ENCODE data around the gene SLC4A8.
"Not testable (repeated sequence)": the region's sequence is repeated elsewhere in the genome, so short reads cannot be mapped to it uniquely, and the experiment has no call there.

The SLC4A8 gene

DNA sequence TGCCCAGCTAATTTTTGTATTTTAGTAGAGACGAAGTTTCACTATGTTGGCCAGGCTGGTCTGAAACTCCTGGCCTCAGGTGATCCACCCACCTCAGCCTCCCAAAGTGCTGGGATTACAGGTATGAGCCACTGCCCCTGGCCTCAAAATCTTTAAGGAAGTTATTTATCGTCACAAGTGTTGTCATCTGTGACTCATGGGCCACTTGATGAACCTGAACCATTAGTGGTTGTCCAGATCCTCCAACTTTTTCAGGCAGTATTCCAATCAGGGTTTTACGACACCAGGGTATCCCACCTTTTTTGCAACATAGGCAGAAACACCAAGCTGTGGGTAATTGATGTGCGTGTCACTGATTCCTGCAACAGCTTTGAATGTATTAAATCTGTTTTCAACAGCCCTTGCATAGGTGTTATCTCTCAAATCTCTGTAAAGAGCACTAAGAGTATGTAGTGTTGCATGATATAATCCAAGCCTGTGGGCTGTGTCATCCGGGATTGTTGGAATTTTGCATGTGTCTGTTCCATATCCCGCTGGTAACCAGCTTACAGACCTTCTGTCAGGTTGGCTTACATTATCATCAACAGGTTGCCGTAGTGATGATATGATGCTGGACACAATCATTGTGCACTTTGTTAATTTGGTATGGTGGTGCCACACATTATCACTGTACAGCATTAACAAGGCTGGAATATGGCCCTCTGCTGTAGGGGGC, 87.1 kb downstream of the SLC4A8 start:
- Histone ChIP-seq H3K9me3 (ENCODE audit: control insufficient read depth, low read length) (no peaks in the 10 kb centered on the region), H2AFZ (ENCODE audit: low read depth, low read length) (no peak overlapping the region)
- no peak for DNase-seq

DNA sequence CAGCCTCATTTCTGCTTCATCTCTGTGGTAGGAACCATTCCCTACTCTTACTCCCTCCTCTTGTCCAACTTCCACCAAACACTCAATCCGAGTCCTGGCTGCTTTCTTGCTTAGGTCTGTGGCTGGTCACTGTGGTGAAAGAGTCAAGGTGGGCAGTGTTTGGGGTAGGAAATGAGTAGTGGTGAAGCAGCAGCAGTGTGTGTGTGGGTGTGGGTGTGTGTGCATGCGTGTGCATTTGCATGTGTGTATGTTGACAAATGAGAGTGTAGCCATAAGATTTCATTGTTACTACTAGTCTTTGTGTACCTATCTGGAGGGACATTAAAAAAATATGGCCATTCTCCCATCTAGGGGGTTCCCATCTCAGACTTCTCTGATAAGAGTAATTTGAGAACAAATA, 87.8 kb downstream of the SLC4A8 start:
- no peak overlapping the region for H2BK5ac ChIP-seq (ENCODE audit: low read depth, low read length, poor library complexity, severe bottlenecking)
- H3K14ac ChIP-seq (ENCODE audit: low read length in 2 of 2), result no peak overlapping the region
- H4K8ac ChIP-seq (ENCODE audit: low read length), result no peak overlapping the region
- no peak overlapping the region for H4K91ac ChIP-seq (ENCODE audit: low read length)
- H3K9ac ChIP-seq (ENCODE audit: low read length), result no peak overlapping the region
- H2BK120ac ChIP-seq (ENCODE audit: low read depth, low read length), result no peak overlapping the region
- no peak overlapping the region for H2BK12ac ChIP-seq (ENCODE audit: low read length in 2 of 2)
- H3K4me3 ChIP-seq (ENCODE audit: insufficient read depth in 1 of 2, low read depth in 1 of 2, low read length in 2 of 2), result no peak overlapping the region
- H2AK5ac ChIP-seq (ENCODE audit: low read length, severe bottlenecking), result no peak overlapping the region
- H3K27ac ChIP-seq (ENCODE audit: low read length, poor library complexity, severe bottlenecking), result no peak overlapping the region
- no peak overlapping the region for H2BK15ac ChIP-seq (ENCODE audit: low read depth, poor library complexity, severe bottlenecking)
- no peak overlapping the region for H3K23ac ChIP-seq (ENCODE audit: low read length in 2 of 2)
- WGBS, result 100% methylated on average over 1 of the region's 2 CpGs
- no peak overlapping the region for H3K4me2 ChIP-seq (ENCODE audit: low read length, poor library complexity, severe bottlenecking)
- no peaks in the 10 kb centered on the region for H3K36me3 ChIP-seq (ENCODE audit: control insufficient read depth in 1 of 2, insufficient read depth in 2 of 2, low read depth in 1 of 2, low read length in 2 of 2)
- DNase-seq, result no peak
- no peak overlapping the region for H2AFZ ChIP-seq (ENCODE audit: low read depth, low read length)
- H3K18ac ChIP-seq (ENCODE audit: low read depth in 1 of 2, low read length in 2 of 2), result no peak overlapping the region
- H3K4me1 ChIP-seq (ENCODE audit: control insufficient read depth, insufficient read depth, low read depth, low read length), result no peaks in the 10 kb centered on the region
- H3K79me1 ChIP-seq (replicated peaks; ENCODE audit: low read length, poor library complexity, severe bottlenecking), result no peaks in the 10 kb centered on the region
- H3K9me3 ChIP-seq (ENCODE audit: control insufficient read depth, low read length), result no peaks in the 10 kb centered on the region
- H3K4ac ChIP-seq (ENCODE audit: low read depth in 1 of 2, low read length in 2 of 2), result no peak overlapping the region
- H3K27me3 ChIP-seq (ENCODE audit: control insufficient read depth in 1 of 2, insufficient read depth in 1 of 2, low read length in 2 of 2), result peaks cover 17 to 56% of the 10 kb centered on the region in 2 experiments

More for the DNA sequence above, 87.1 kb downstream of the SLC4A8 start:
- no peaks in the 10 kb centered on the region for H3K79me1 ChIP-seq (replicated peaks; ENCODE audit: low read length, poor library complexity, severe bottlenecking)
- no peak overlapping the region for H3K4ac ChIP-seq (ENCODE audit: low read depth in 1 of 2, low read length in 2 of 2)
- WGBS, result 98% methylated on average over 7 of the region's 7 CpGs
- no peak overlapping the region for H2BK15ac ChIP-seq (ENCODE audit: low read depth, poor library complexity, severe bottlenecking)
- H2AK5ac ChIP-seq (ENCODE audit: low read length, severe bottlenecking), result no peak overlapping the region
- no peak overlapping the region for H3K27ac ChIP-seq (ENCODE audit: low read length, poor library complexity, severe bottlenecking)
- no peak overlapping the region for H2BK5ac ChIP-seq (ENCODE audit: low read depth, low read length, poor library complexity, severe bottlenecking)
- H3K4me2 ChIP-seq (ENCODE audit: low read length, poor library complexity, severe bottlenecking), result no peak overlapping the region
- H3K36me3 ChIP-seq (ENCODE audit: control insufficient read depth in 1 of 2, insufficient read depth in 2 of 2, low read depth in 1 of 2, low read length in 2 of 2), result no peaks in the 10 kb centered on the region
- no peak overlapping the region for H3K18ac ChIP-seq (ENCODE audit: low read depth in 1 of 2, low read length in 2 of 2)
- H3K4me3 ChIP-seq (ENCODE audit: insufficient read depth in 1 of 2, low read depth in 1 of 2, low read length in 2 of 2), result no peak overlapping the region
- H3K4me1 ChIP-seq (ENCODE audit: control insufficient read depth, insufficient read depth, low read depth, low read length), result no peaks in the 10 kb centered on the region
- H3K9ac ChIP-seq (ENCODE audit: low read length), result no peak overlapping the region
- no peak overlapping the region for H4K91ac ChIP-seq (ENCODE audit: low read length)
- peaks cover 11 to 50% of the 10 kb centered on the region in 2 experiments for H3K27me3 ChIP-seq (ENCODE audit: control insufficient read depth in 1 of 2, insufficient read depth in 1 of 2, low read length in 2 of 2)
- H2BK120ac ChIP-seq (ENCODE audit: low read depth, low read length), result no peak overlapping the region
- no peak overlapping the region for H3K23ac ChIP-seq (ENCODE audit: low read length in 2 of 2)
- no peak overlapping the region for H4K8ac ChIP-seq (ENCODE audit: low read length)
- H2BK12ac ChIP-seq (ENCODE audit: low read length in 2 of 2), result no peak overlapping the region
- H3K14ac ChIP-seq (ENCODE audit: low read length in 2 of 2), result no peak overlapping the region

DNA sequence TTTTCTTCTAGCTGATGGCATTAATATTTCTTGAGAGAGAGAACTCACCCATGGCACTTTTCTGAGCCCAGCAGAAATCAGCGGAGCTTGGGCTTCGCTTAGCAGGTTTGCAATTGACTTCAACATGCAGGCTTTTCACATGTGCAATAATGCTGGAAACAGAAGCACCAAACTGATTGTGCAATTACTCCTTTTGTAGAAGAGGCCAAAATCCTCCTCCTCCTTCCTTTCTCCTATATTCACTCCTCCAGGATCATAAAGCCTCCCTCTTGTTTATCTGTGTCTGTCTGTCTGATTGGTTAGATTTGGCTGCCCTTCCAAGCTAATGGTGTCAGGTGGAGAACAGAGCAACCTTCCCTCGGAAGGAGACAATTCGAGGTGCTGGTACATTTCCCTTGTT, 90.4 kb downstream of the SLC4A8 start:
- not testable (repeated sequence) for H2BK12ac ChIP-seq (ENCODE audit: low read length in 2 of 2); H2BK120ac ChIP-seq (ENCODE audit: low read depth, low read length); H3K9me3 ChIP-seq (ENCODE audit: control insufficient read depth, low read length); H3K14ac ChIP-seq (ENCODE audit: low read length in 2 of 2); H3K4me2 ChIP-seq (ENCODE audit: low read length, poor library complexity, severe bottlenecking); H3K23ac ChIP-seq (ENCODE audit: low read length in 2 of 2); H4K91ac ChIP-seq (ENCODE audit: low read length); H4K8ac ChIP-seq (ENCODE audit: low read length); H2AK5ac ChIP-seq (ENCODE audit: low read length, severe bottlenecking); H3K18ac ChIP-seq (ENCODE audit: low read depth in 1 of 2, low read length in 2 of 2); H3K4me3 ChIP-seq (ENCODE audit: insufficient read depth in 1 of 2, low read depth in 1 of 2, low read length in 2 of 2); H2BK15ac ChIP-seq (ENCODE audit: low read depth, poor library complexity, severe bottlenecking); H3K4ac ChIP-seq (ENCODE audit: low read depth in 1 of 2, low read length in 2 of 2); H3K27ac ChIP-seq (ENCODE audit: low read length, poor library complexity, severe bottlenecking); H2BK5ac ChIP-seq (ENCODE audit: low read depth, low read length, poor library complexity, severe bottlenecking); H3K4me1 ChIP-seq (ENCODE audit: control insufficient read depth, insufficient read depth, low read depth, low read length); H3K9ac ChIP-seq (ENCODE audit: low read length); H3K36me3 ChIP-seq (ENCODE audit: control insufficient read depth in 1 of 2, insufficient read depth in 2 of 2, low read depth in 1 of 2, low read length in 2 of 2); H2AFZ ChIP-seq (ENCODE audit: low read depth, low read length); DNase-seq; H3K79me1 ChIP-seq (replicated peaks; ENCODE audit: low read length, poor library complexity, severe bottlenecking)
- H3K27me3 ChIP-seq (ENCODE audit: control insufficient read depth in 1 of 2, insufficient read depth in 1 of 2, low read length in 2 of 2), result peaks cover 34 to 53% of the 10 kb centered on the region in 2 experiments
- 78% methylated on average over 4 of the region's 4 CpGs for WGBS

DNA sequence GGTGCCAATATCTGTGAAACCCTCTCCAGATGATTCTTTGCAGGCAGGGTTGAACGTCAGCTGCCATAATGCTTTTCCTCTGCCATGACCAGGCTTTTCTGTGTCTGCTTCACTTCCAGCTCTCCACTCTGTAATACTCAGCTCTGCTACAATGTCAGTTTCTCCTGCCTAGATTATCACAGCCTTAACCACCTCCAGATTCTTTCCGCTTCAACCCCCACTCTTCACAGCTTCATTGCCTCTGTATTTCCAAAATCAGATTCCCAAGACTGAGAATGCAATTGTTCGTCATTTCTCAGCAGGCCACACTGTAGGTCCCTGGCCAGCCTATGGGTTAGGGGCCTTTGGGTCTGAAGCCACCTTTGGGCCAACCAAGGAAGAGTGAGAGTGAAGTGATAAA, 92.7 kb downstream of the SLC4A8 start:
- H2AK5ac ChIP-seq (ENCODE audit: low read length, severe bottlenecking), result no peak overlapping the region
- no peak overlapping the region for H3K4ac ChIP-seq (ENCODE audit: low read depth in 1 of 2, low read length in 2 of 2)
- no peak overlapping the region for H3K27ac ChIP-seq (ENCODE audit: low read length, poor library complexity, severe bottlenecking)
- H3K23ac ChIP-seq (ENCODE audit: low read length in 2 of 2), result no peak overlapping the region
- no peak overlapping the region for H2AFZ ChIP-seq (ENCODE audit: low read depth, low read length)
- H3K9ac ChIP-seq (ENCODE audit: low read length), result no peak overlapping the region
- H4K8ac ChIP-seq (ENCODE audit: low read length), result no peak overlapping the region
- H3K79me1 ChIP-seq (replicated peaks; ENCODE audit: low read length, poor library complexity, severe bottlenecking), result no peaks in the 10 kb centered on the region
- no peak overlapping the region for H3K4me3 ChIP-seq (ENCODE audit: insufficient read depth in 1 of 2, low read depth in 1 of 2, low read length in 2 of 2)
- H2BK120ac ChIP-seq (ENCODE audit: low read depth, low read length), result no peak overlapping the region
- H4K91ac ChIP-seq (ENCODE audit: low read length), result no peak overlapping the region
- peaks cover 45 to 58% of the 10 kb centered on the region in 2 experiments for H3K27me3 ChIP-seq (ENCODE audit: control insufficient read depth in 1 of 2, insufficient read depth in 1 of 2, low read length in 2 of 2)
- no peaks in the 10 kb centered on the region for H3K36me3 ChIP-seq (ENCODE audit: control insufficient read depth in 1 of 2, insufficient read depth in 2 of 2, low read depth in 1 of 2, low read length in 2 of 2)
- no peak overlapping the region for H2BK12ac ChIP-seq (ENCODE audit: low read length in 2 of 2)
- H3K4me1 ChIP-seq (ENCODE audit: control insufficient read depth, insufficient read depth, low read depth, low read length), result no peaks in the 10 kb centered on the region
- no peak for DNase-seq
- H3K18ac ChIP-seq (ENCODE audit: low read depth in 1 of 2, low read length in 2 of 2), result no peak overlapping the region
- no peak overlapping the region for H2BK5ac ChIP-seq (ENCODE audit: low read depth, low read length, poor library complexity, severe bottlenecking)
- no peaks in the 10 kb centered on the region for H3K9me3 ChIP-seq (ENCODE audit: control insufficient read depth, low read length)
- H2BK15ac ChIP-seq (ENCODE audit: low read depth, poor library complexity, severe bottlenecking), result no peak overlapping the region
- no peak overlapping the region for H3K4me2 ChIP-seq (ENCODE audit: low read length, poor library complexity, severe bottlenecking)
- H3K14ac ChIP-seq (ENCODE audit: low read length in 2 of 2), result no peak overlapping the region
- WGBS, result 96% methylated on average over 3 of the region's 3 CpGs
